Effector memory CD4-positive, alpha-beta T cell (primary cell): ENCODE data around the gene CABP1.

ENCODE experiments used
- DNase-seq, 3 donors: peaks; one replicate each; pipeline ENCODE4 v3.0.0-alpha.2; 2020
- H3K27ac ChIP-seq: 2 replicates; pipeline ENCODE4 v1.7.0; 2013; ENCODE audit warnings: mild to moderate bottlenecking, low read length, moderate library complexity; ENCODE audit not compliant: insufficient read depth, poor library complexity, severe bottlenecking
- H3K27me3 ChIP-seq: replicated peaks from 2 replicates; pipeline ENCODE4 v1.7.0; 2013; ENCODE audit warnings: mild to moderate bottlenecking, low read length; ENCODE audit not compliant: insufficient read depth, control insufficient read depth, poor library complexity, severe bottlenecking
- H3K36me3 ChIP-seq: 2 replicates; pipeline ENCODE4 v1.7.0; 2013; ENCODE audit warnings: mild to moderate bottlenecking, low read length, moderate library complexity; ENCODE audit not compliant: control insufficient read depth, insufficient read depth
- H3K4me1 ChIP-seq: 2 replicates; pipeline ENCODE4 v1.7.0; 2013; ENCODE audit warnings: low read length, mild to moderate bottlenecking; ENCODE audit not compliant: control insufficient read depth, insufficient read depth, poor library complexity, severe bottlenecking
- H3K4me3 ChIP-seq: 2 replicates; pipeline ENCODE4 v1.7.0; 2013; ENCODE audit warnings: low read length, low read depth, mild to moderate bottlenecking; ENCODE audit not compliant: insufficient read depth, poor library complexity, severe bottlenecking
- H3K9me3 ChIP-seq: 2 replicates; pipeline ENCODE4 v1.7.0; 2013; ENCODE audit warnings: mild to moderate bottlenecking, low read length, moderate library complexity; ENCODE audit not compliant: control insufficient read depth

CABP1 gene

DNA sequence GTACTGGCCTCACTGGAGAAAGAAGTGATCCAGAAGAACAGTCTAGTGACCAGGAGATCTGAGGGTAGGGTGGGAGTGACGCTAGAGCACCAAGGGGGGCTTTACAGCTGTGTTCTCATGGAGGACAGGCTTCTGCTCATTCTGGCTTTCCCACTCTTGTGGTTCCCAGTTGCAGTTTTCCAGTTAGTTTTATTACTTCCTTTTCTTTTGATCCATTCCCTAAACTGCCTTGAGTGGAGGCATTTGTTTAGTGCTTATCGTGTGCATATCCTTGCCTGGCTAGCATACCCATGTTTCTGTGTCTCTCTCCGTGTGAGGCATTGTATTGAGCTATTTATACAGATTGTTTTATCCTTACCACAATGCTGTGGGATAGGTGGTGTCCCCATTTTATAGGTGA, 50.6 kb downstream of the CABP1 start:
- Histone ChIP-seq H3K27me3 (no peaks in the 10 kb centered on the region), H3K4me1 (peaks cover 16% of the 10 kb centered on the region), H3K36me3 (peaks cover 24% of the 10 kb centered on the region), H3K4me3 (no peak overlapping the region), H3K27ac (no peak overlapping the region), H3K9me3 (no peaks in the 10 kb centered on the region)
- DNase-seq, result no peak

DNA sequence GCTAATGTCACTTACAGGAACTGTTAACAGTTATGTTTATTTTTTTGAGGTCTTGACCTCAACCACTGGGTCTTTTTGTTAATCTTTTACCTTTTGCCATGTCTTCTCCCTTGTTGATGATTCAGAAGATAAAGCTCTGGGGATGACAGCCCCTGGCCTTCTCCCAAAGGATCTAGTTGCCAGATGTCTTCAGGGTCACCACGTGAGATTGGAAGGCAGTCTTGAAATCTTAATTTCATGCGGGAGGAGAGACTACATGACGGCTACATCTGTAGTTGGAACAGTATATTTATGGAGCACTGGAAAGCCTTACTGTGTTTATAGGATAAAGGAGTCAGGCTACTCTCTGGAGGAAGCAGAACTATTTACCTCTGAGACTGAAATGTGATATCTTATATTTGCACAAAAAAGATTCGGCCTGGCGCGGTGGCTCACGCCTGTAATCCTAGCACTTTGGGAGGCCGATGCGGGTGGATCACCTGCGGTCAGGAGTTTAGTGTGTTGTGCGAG, 52.2 kb downstream of the CABP1 start:
- DNase-seq, result no peak
- Histone ChIP-seq H3K4me1 (peaks cover 13% of the 10 kb centered on the region), H3K36me3 (peaks cover 38% of the 10 kb centered on the region), H3K9me3 (no peaks in the 10 kb centered on the region), H3K4me3 (no peak overlapping the region), H3K27ac (no peak overlapping the region), H3K27me3 (no peaks in the 10 kb centered on the region)

DNA sequence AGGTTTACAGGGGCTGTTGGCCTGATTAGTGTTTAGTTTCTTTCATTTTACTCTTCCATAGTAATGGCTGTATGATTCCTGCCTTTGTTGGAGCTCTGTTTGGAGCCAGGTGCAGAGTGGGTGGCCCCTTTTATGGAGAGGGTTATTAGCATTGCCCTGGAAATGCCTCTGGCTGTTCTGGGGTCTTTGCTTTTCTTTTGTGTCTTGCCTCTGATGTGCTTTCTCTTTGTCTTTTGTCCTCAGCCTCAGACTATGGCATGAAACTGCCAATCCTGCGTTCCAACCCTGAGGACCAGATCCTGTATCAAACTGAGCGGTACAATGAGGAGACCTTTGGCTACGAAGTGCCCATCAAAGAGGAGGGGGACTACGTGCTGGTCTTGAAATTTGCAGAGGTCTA, 53.4 kb downstream of the CABP1 start:
- Histone ChIP-seq H3K9me3 (no peaks in the 10 kb centered on the region), H3K27me3 (no peaks in the 10 kb centered on the region), H3K4me1 (peaks cover under 1% of the 10 kb centered on the region), H3K4me3 (no peak overlapping the region), H3K36me3 (peaks cover 47% of the 10 kb centered on the region), H3K27ac (no peak overlapping the region)
- DNase-seq, result no peak

DNA sequence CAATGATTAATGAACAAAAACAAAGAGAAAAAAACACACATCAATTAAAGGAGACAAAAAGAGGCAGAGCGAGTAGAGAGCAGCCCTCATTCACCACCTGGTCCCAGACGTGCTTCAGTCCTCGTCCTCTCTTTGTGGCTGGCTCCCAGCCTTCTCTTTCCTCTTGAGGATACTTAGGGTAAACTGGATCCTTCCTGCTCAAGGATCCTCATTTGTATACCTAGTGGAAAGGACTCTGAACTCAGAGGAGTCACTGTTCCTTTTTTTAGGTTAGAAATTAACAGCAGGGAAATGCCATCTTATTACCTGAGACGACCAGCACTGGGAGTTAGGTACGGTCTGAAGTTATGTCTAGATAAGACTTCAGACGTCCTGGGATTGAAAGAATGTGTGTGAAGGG, 56.2 kb downstream of the CABP1 start:
- Histone ChIP-seq H3K27ac (no peak overlapping the region), H3K36me3 (peaks cover 74% of the 10 kb centered on the region), H3K4me1 (no peaks in the 10 kb centered on the region), H3K4me3 (no peak overlapping the region), H3K27me3 (no peaks in the 10 kb centered on the region), H3K9me3 (no peaks in the 10 kb centered on the region)
- DNase-seq, result no peak

DNA sequence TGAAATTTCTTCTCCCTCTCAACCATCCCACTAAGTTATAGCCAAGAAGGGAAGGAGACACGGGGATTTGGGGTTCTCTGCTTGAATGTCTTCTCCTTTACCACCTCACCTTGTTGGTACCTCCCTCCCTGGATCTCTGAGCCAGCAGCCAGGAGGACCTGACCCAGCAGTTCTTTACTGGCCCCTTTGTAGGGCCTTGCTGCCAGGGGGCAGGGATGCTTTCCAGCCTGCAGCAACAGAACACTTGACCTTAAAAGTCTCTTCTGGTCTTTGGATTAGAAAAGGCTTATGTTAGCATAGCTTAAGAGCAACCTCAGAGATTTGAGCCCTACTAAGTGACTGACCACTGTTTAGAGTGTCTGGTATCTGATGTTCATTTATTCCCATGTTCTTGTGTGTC, 56.9 kb downstream of the CABP1 start:
- H3K9me3 ChIP-seq, result no peaks in the 10 kb centered on the region
- DNase-seq, result no peak
- H3K27me3 ChIP-seq, result no peaks in the 10 kb centered on the region
- H3K36me3 ChIP-seq, result peaks cover 76% of the 10 kb centered on the region
- no peaks in the 10 kb centered on the region for H3K4me1 ChIP-seq
- H3K4me3 ChIP-seq, result no peak overlapping the region
- no peak overlapping the region for H3K27ac ChIP-seq

DNA sequence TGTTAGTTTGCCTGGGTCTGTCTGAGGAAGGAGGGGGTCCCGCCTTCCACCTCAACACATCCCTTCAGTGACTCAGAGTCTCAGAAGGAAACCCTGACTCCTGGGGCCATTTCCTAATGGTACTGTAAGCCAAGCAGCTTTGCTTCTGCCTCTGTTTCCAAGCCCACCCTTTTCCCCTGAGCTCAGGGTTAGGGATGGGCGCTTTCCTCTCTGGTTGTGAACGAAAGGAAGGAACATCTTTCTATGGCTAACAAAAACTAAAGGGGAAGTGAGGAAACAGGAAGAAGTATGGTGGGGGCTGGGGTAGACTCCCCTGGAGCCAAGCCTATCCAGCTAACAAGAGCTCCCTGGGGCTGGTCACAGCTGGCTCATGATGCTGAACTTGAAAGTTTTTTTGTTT, 58.2 kb downstream of the CABP1 start:
- no peak for DNase-seq
- no peaks in the 10 kb centered on the region for H3K9me3 ChIP-seq
- peaks cover 80% of the 10 kb centered on the region for H3K36me3 ChIP-seq
- no peaks in the 10 kb centered on the region for H3K4me1 ChIP-seq
- H3K27ac ChIP-seq, result no peak overlapping the region
- H3K27me3 ChIP-seq, result no peaks in the 10 kb centered on the region
- no peak overlapping the region for H3K4me3 ChIP-seq

DNA sequence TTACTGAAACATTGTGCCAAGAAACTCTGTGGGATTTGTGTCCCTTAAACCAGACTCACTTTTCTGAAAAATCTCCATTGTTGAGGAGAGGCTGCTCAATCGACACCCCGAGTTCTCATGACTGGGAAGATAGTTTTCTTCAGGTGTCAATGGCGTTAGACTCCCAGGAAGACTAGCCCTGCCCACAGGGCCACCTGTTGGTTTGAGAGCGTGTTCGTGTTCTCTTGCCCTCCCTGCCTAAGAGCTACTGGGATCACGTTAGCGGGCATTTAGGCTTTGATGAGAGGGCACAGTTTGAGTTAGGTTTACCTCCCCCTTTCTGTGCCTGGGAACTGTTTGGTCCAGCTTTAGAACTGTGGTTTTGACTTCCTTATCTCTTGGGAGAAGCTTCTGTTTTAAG, 59.1 kb downstream of the CABP1 start:
- Histone ChIP-seq H3K9me3 (no peaks in the 10 kb centered on the region), H3K27me3 (no peaks in the 10 kb centered on the region), H3K27ac (no peak overlapping the region), H3K4me3 (no peak overlapping the region), H3K36me3 (peaks cover 72% of the 10 kb centered on the region), H3K4me1 (no peaks in the 10 kb centered on the region)
- DNase-seq, result no peak

DNA sequence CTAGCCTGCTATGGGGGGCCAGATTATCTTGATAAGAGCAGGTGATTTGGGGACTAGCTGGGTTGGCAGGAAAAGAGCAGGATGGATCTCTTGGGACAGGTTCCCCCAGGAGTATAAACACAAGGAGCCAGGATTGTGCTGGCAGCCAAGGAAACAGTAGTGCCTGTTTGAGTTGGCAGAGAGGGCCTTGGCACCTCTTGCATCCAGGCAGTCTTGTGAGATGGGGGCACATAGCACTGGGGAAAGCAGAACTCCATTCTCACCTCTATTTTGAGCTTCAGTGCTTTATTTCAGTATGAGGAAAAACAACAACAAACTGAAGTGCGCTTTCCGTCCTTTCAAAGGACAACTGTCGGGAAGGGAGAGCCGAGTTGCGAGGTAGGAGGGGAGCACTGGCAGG, 60.5 kb downstream of the CABP1 start:
- no peaks in the 10 kb centered on the region for H3K9me3 ChIP-seq
- no peak overlapping the region for H3K27ac ChIP-seq
- no peaks in the 10 kb centered on the region for H3K4me1 ChIP-seq
- no peak overlapping the region for H3K4me3 ChIP-seq
- H3K27me3 ChIP-seq, result no peaks in the 10 kb centered on the region
- DNase-seq, result no peak
- H3K36me3 ChIP-seq, result peaks cover 59% of the 10 kb centered on the region

DNA sequence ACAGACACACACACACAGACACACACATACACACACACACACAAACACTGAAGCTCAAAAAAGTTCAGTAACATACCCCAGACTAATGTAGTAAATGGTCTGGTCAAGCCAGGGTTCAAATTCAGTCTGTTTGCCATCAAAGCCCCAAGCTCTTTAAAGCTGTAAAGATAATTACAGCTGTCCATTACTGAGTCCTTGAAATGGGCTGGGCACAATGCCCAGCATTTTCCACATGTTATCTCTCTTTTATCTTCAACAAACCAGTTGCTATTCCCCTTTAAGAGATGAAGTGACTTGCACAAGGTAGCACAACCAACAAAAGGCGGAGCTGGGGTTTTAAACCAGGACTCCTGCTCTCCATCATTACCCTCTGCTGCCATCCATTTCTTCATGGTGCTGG, 62.2 kb downstream of the CABP1 start:
- Histone ChIP-seq H3K36me3 (peaks cover 43% of the 10 kb centered on the region), H3K27ac (no peak overlapping the region)
- no peak for DNase-seq

DNA sequence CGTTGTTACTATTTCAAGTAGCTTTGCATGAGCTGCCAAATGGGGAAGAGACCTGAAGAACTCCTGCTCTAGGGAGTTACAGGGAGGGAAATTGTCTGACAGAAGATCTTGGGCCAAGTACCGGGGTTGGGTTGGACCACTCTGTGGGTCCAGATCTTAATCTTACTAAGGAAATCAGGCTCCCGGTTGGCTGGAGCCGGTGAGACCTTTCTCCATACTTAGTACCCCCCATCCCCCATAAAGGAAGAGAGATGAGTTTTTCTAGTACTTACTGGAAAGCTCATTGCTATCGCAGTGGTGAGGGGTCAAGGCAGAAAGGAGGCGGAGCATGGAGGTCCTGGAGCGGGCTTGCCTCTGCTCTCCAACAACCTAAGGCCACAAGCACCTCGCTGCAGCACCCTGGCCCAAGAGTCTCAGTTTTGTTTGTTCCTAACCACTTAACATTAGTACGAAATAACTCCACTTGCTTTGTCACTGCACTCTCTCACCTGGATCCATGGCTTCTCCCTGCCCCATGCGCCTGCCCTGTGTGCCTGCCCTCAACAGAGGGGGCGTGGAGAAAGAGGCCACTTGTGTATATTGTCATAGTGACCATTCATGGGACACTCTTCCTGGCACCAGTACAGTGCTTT, 63.0 kb downstream of the CABP1 start:
- Histone ChIP-seq H3K36me3 (peaks cover 36% of the 10 kb centered on the region), H3K4me1 (no peaks in the 10 kb centered on the region), H3K4me3 (no peak overlapping the region), H3K27me3 (no peaks in the 10 kb centered on the region), H3K9me3 (no peaks in the 10 kb centered on the region), H3K27ac (no peak overlapping the region)
- DNase-seq, result no peak

More for the DNA sequence above, 62.2 kb downstream of the CABP1 start:
- Histone ChIP-seq H3K9me3 (no peaks in the 10 kb centered on the region), H3K4me3 (no peak overlapping the region), H3K4me1 (no peaks in the 10 kb centered on the region), H3K27me3 (no peaks in the 10 kb centered on the region)
